Endodermal cell (in vitro differentiated cells): Measurements from ENCODE around the gene GLRA1. TPM values are rescaled to one million over a fixed set of nuclear protein-coding genes. Genes with fewer than 3 reads are reported as not detected.

ENCODE experiments used
- DNase-seq: peaks from one replicate; pipeline ENCODE4 v3.0.0-alpha.2; 2017
- H3K27ac ChIP-seq: 2 replicates; pipeline ENCODE4 v1.5.1; 2013; ENCODE audit warnings: mild to moderate bottlenecking, low read depth, low read length, moderate library complexity
- H3K27me3 ChIP-seq: 2 replicates; pipeline ENCODE4 v1.6.1; 2013; ENCODE audit warnings: mild to moderate bottlenecking, low read length, moderate library complexity; ENCODE audit not compliant: insufficient read depth, control insufficient read depth, poor library complexity, severe bottlenecking
- H3K36me3 ChIP-seq: 2 replicates; pipeline ENCODE4 v1.7.0; 2013; ENCODE audit warnings: mild to moderate bottlenecking, low read length, moderate library complexity; ENCODE audit not compliant: control insufficient read depth, insufficient read depth
- H3K4me1 ChIP-seq: one replicate; pipeline ENCODE4 v1.7.0; 2013; ENCODE audit warnings: low read length; ENCODE audit not compliant: control insufficient read depth, insufficient read depth
- H3K4me3 ChIP-seq: 2 replicates; pipeline ENCODE4 v1.5.1; 2013; ENCODE audit warnings: mild to moderate bottlenecking, low read length, moderate library complexity
- H3K9ac ChIP-seq: 2 replicates; pipeline ENCODE4 v1.6.1; 2013; ENCODE audit warnings: mild to moderate bottlenecking, low read length, moderate library complexity; ENCODE audit not compliant: poor library complexity, severe bottlenecking; ENCODE audit errors: extremely low read depth
- H3K9me3 ChIP-seq: 2 replicates; pipeline ENCODE4 v1.6.1; 2013; ENCODE audit warnings: mild to moderate bottlenecking, low read length, moderate library complexity; ENCODE audit not compliant: control insufficient read depth
- H3K27ac Mint-ChIP-seq: 2 replicates; pipeline ENCODE4 v1.8.0; 2020; ENCODE audit warnings: mixed read lengths
- H3K27me3 Mint-ChIP-seq: 2 replicates; pipeline ENCODE4 v1.8.0; 2021; ENCODE audit warnings: mild to moderate bottlenecking, mixed read lengths; ENCODE audit not compliant: insufficient read depth
- H3K36me3 Mint-ChIP-seq: 2 replicates; pipeline ENCODE4 v1.8.0; 2020; ENCODE audit warnings: low read depth, mixed read lengths
- H3K4me1 Mint-ChIP-seq: 2 replicates; pipeline ENCODE4 v1.8.0; 2020; ENCODE audit warnings: mixed read lengths
- H3K4me3 Mint-ChIP-seq: 2 replicates; pipeline ENCODE4 v1.8.0; 2020; ENCODE audit warnings: mild to moderate bottlenecking, moderate library complexity, mixed read lengths
- H3K9me3 Mint-ChIP-seq: 2 replicates; pipeline ENCODE4 v1.8.0; 2020; ENCODE audit warnings: mild to moderate bottlenecking, mixed read lengths
- WGBS, 2 experiments: methylation state at CpG; one replicate each; pipeline versions ENCODE4 v1.1.5 to v1.1.7; 2013; ENCODE audit warnings: missing lambda C conversion rate in 2 of 2, mixed read lengths in 1 of 2; ENCODE audit not compliant: insufficient coverage in 1 of 2, insufficient read length in 1 of 2; 5-methylcytosine and 5-hydroxymethylcytosine counted together
- total RNA-seq, 2 donors: library from RNA; stranded (reverse); fragmentation: NEBNext Ultra II Directional in 1 of 2; extraction: Animal tissue kit (Norgen Biotek cat#: 25700) in 1 of 2; gene quantifications; 2 replicates in 1 of 2; 3 replicates in 1 of 2; pipeline ENCODE4 v1.2.1, GENCODE V29; 2021
- TF ChIP-seq, protein P1 (sequence below): fragments of 200-600 bp; sonication (generic); conservative IDR thresholded peaks from 2 replicates; pipeline ENCODE4 v1.5.0; 2021; ENCODE audit warnings: antibody characterized with exemption, mild to moderate bottlenecking

The GLRA1 gene
- total RNA-seq, 2 donors from 2014 or later = not detected

DNA sequence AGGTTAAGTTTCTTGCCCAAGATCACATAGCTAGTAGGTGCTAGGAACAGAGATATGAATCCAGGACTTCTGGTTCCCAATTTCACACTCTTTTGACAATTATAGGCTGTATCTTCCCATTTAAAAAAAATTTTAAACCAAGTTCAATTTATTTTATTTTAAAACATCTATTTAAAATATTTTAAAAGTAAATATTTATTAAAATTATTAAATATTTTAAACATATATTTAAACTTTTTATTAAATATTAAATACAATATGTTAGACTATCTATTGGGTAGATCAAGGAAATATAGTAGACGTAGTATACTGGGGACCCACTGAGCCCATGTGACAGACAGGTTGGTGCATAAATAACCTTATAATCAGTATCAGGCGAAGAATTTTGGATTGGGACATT lies 54.8 kb downstream of the GLRA1 start:
- DNase-seq = no peak
- H3K4me1 ChIP-seq = peaks cover 5% of the 10 kb centered on the region
- TF ChIP-seq, protein P1, sequence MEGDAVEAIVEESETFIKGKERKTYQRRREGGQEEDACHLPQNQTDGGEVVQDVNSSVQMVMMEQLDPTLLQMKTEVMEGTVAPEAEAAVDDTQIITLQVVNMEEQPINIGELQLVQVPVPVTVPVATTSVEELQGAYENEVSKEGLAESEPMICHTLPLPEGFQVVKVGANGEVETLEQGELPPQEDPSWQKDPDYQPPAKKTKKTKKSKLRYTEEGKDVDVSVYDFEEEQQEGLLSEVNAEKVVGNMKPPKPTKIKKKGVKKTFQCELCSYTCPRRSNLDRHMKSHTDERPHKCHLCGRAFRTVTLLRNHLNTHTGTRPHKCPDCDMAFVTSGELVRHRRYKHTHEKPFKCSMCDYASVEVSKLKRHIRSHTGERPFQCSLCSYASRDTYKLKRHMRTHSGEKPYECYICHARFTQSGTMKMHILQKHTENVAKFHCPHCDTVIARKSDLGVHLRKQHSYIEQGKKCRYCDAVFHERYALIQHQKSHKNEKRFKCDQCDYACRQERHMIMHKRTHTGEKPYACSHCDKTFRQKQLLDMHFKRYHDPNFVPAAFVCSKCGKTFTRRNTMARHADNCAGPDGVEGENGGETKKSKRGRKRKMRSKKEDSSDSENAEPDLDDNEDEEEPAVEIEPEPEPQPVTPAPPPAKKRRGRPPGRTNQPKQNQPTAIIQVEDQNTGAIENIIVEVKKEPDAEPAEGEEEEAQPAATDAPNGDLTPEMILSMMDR = no peak
- H3K27ac ChIP-seq = no peak overlapping the region
- no peak overlapping the region for H3K4me3 Mint-ChIP-seq
- no peak overlapping the region for H3K4me3 ChIP-seq
- H3K27me3 ChIP-seq = no peaks in the 10 kb centered on the region
- peaks cover 9% of the 10 kb centered on the region for H3K4me1 Mint-ChIP-seq
- no peaks in the 10 kb centered on the region for H3K36me3 ChIP-seq
- H3K9ac ChIP-seq = no peak overlapping the region
- no peaks in the 10 kb centered on the region for H3K9me3 ChIP-seq
- no peaks in the 10 kb centered on the region for H3K9me3 Mint-ChIP-seq
- 90 to 93% methylated on average over 2 of the region's 2 CpGs for WGBS, 2 experiments
- no peaks in the 10 kb centered on the region for H3K27me3 Mint-ChIP-seq
- no peaks in the 10 kb centered on the region for H3K36me3 Mint-ChIP-seq
- H3K27ac Mint-ChIP-seq = no peak overlapping the region

DNA sequence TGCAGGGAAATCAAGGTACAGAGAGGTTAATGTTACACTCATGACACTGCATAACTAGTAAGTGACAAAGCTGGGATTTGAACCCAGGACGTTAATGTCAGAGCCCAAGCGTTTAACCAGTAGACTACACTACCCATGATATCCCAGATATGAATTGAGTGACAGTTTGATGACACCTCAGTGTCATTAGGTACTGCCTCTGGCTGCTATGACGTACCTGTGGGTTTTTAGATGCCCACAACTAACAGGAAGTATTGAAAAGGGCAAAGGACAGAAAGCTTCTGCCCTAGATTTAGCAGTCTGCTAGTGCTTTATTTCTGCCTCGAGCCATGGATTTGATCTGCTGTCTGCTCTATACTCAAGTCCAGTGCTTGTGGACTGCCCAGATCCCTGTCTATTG lies 56.2 kb downstream of the GLRA1 start:
- TF ChIP-seq, protein P1 = no peak
- WGBS, 2 experiments = 86 to 97% methylated on average over 4 of the region's 4 CpGs

DNA sequence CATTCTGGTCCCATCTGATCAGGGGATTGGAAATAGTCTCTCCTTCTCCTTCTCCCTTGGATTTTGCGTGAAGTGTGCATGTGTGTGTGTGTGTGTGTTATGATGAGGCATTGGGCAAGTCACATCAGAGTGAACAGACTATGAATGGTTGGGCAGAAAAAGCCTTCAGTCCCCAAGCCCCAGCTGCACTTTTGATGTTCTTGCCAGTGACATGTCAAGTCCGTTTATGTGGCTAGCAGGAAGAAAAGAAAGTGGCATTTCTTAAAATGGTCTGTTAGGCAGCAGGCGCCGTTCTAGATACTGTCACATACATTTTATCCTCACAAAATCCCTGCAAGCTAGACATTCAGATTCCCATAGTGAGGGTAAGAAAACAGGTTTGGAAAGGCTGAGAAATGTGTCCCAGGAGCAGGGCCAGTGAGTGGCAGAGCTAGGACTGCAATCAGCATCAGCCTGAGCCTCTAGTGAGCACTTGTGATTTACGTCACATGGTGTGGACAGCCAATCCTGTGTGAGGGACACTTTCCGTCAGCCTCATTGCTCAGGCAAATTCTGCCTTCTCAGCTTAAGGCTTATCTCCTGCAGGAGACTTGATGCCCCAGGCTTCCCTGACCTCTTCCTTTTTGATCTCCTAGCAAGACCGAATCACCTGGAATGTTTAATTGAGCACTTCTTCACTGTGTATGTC lies 60.4 kb downstream of the GLRA1 start:
- Histone ChIP-seq H3K4me3 (no peak overlapping the region), H3K27me3 (no peaks in the 10 kb centered on the region), H3K4me1 (peaks cover 5% of the 10 kb centered on the region), H3K27ac (no peak overlapping the region), H3K9ac (no peak overlapping the region), H3K9me3 (no peaks in the 10 kb centered on the region), H3K36me3 (no peaks in the 10 kb centered on the region)
- H3K4me1 Mint-ChIP-seq = peaks cover 2% of the 10 kb centered on the region
- TF ChIP-seq, protein P1 = no peak
- 89 to 100% methylated on average over 5 to 7 of the region's 7 CpGs for whole genome bisulfite sequencing, 2 experiments
- DNase-seq = no peak
- no peaks in the 10 kb centered on the region for H3K36me3 Mint-ChIP-seq
- H3K27ac Mint-ChIP-seq = no peak overlapping the region
- H3K9me3 Mint-ChIP-seq = no peaks in the 10 kb centered on the region
- H3K27me3 Mint-ChIP-seq = peaks cover 3% of the 10 kb centered on the region
- no peak overlapping the region for H3K4me3 Mint-ChIP-seq

More for the DNA sequence above, 56.2 kb downstream of the GLRA1 start:
- Histone ChIP-seq H3K4me3 (no peak overlapping the region), H3K9me3 (no peaks in the 10 kb centered on the region), H3K27me3 (no peaks in the 10 kb centered on the region), H3K9ac (no peak overlapping the region), H3K27ac (no peak overlapping the region), H3K4me1 (peaks cover 5% of the 10 kb centered on the region), H3K36me3 (no peaks in the 10 kb centered on the region)
- H3K27me3 Mint-ChIP-seq = no peaks in the 10 kb centered on the region
- no peak overlapping the region for H3K27ac Mint-ChIP-seq
- no peaks in the 10 kb centered on the region for H3K9me3 Mint-ChIP-seq
- H3K4me1 Mint-ChIP-seq = peaks cover 11% of the 10 kb centered on the region
- H3K36me3 Mint-ChIP-seq = no peaks in the 10 kb centered on the region
- H3K4me3 Mint-ChIP-seq = no peak overlapping the region
- DNase-seq = no peak
